Stomach (tissue), 4 donors: ENCODE measurements around the gene CNOT2.

ENCODE experiments used
- EP300 ChIP-seq: sonication (generic); formaldehyde crosslinking; IDR thresholded peaks from one replicate; pipeline ENCODE4 v1.6.1; 2017; ENCODE audit warnings: antibody characterized with exemption
- POLR2A ChIP-seq, 4 donors: fragments of 450-650 bp; IDR thresholded peaks; one replicate each; pipeline ENCODE4 v1.6.1; 2016; ENCODE audit warnings: antibody characterized with exemption in 4 of 4, control low read depth in 2 of 4, mild to moderate bottlenecking in 1 of 4, moderate library complexity in 1 of 4
- TF ChIP-seq, protein P1 (sequence below), 7 experiments: fragments of 450-650 bp in 4 of 7; fragments of 200-600 bp in 3 of 7; sonication (generic) in 3 of 7; IDR thresholded peaks; one replicate each; pipeline ENCODE4 v1.5.1; 2016 to 2019; ENCODE audit warnings: antibody characterized with exemption in 7 of 7, control low read depth in 2 of 7, mild to moderate bottlenecking in 1 of 7

DNA sequence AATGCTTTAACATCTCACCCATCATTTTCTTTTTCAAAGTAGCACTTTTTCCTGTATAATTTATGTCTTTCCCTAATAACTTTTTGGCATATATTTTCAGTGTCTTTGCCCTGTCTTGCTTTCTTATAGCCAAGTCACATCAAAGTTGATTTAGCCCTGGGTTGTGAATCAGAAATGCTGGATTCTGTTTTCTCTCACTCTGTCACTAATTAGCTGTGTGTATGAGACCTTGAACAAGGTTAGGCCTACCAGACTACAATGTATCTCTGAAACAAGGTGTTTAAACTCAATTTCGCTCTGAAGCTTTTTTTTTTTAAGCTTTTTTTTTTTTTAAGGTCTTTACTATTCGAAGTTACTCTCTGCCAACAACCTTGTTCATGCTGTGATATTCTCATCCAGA, 25.7 kb downstream of the CNOT2 start:
- no peak for TF ChIP-seq POLR2A (IDR thresholded peaks at IDR 0.05)
- TF ChIP-seq, protein P1, sequence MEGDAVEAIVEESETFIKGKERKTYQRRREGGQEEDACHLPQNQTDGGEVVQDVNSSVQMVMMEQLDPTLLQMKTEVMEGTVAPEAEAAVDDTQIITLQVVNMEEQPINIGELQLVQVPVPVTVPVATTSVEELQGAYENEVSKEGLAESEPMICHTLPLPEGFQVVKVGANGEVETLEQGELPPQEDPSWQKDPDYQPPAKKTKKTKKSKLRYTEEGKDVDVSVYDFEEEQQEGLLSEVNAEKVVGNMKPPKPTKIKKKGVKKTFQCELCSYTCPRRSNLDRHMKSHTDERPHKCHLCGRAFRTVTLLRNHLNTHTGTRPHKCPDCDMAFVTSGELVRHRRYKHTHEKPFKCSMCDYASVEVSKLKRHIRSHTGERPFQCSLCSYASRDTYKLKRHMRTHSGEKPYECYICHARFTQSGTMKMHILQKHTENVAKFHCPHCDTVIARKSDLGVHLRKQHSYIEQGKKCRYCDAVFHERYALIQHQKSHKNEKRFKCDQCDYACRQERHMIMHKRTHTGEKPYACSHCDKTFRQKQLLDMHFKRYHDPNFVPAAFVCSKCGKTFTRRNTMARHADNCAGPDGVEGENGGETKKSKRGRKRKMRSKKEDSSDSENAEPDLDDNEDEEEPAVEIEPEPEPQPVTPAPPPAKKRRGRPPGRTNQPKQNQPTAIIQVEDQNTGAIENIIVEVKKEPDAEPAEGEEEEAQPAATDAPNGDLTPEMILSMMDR (IDR thresholded peaks at IDR 0.05): no peak
- TF ChIP-seq EP300: no peak
